Esophagus muscularis mucosa (tissue), 3 donors: ENCODE results near the gene NAGPA.

Experiments used
- CTCF ChIP-seq, 3 experiments: fragments of 200-600 bp in 2 of 3; fragments of 450-650 bp in 1 of 3; sonication (generic) in 2 of 3; IDR thresholded peaks; one replicate each; pipeline ENCODE4 v1.5.1; 2017 to 2019; ENCODE audit warnings: antibody characterized with exemption in 3 of 3, mild to moderate bottlenecking in 2 of 3, moderate library complexity in 1 of 3
- POLR2A ChIP-seq: fragments of 450-650 bp; IDR thresholded peaks from one replicate; pipeline ENCODE4 v1.6.1; 2017; ENCODE audit warnings: antibody characterized with exemption, moderate library complexity, mild to moderate bottlenecking, low read depth

- TF ChIP-seq CTCF (IDR thresholded peaks at IDR 0.05) (no peak), POLR2A (no peak)
Measured at GRCh38 chr16:5027575-5028235, 6.0 kb downstream of the NAGPA start.
